Mesenchymal stem cell (in vitro differentiated cells and primary cell): ENCODE results near the gene HES7.

ENCODE experiments used
- DNase-seq: peaks from one replicate; pipeline ENCODE4 v3.0.0-alpha.2; 2013
- H2AFZ ChIP-seq: one replicate; pipeline ENCODE4 v1.6.1; 2013; ENCODE audit warnings: low read depth, mild to moderate bottlenecking, control low read depth, inconsistent platforms, low read length, moderate library complexity
- H2AK5ac ChIP-seq: 2 replicates; pipeline ENCODE4 v1.6.1; 2013; ENCODE audit warnings: low read length, moderate library complexity, mild to moderate bottlenecking, inconsistent platforms; ENCODE audit not compliant: severe bottlenecking
- H2BK120ac ChIP-seq: one replicate; pipeline ENCODE4 v1.6.1; 2013; ENCODE audit warnings: low read depth, mild to moderate bottlenecking, inconsistent platforms, low read length, moderate library complexity
- H2BK12ac ChIP-seq, 2 experiments: one replicate each; pipeline ENCODE4 v1.6.1; 2013; ENCODE audit warnings: inconsistent platforms in 2 of 2, low read length in 2 of 2, mild to moderate bottlenecking in 2 of 2, moderate library complexity in 2 of 2, control low read depth in 1 of 2
- H2BK15ac ChIP-seq: one replicate; pipeline ENCODE4 v1.6.1; 2013; ENCODE audit warnings: mild to moderate bottlenecking, low read depth, inconsistent platforms; ENCODE audit not compliant: poor library complexity, severe bottlenecking
- H2BK5ac ChIP-seq: 2 replicates; pipeline ENCODE4 v1.6.1; 2013; ENCODE audit warnings: low read depth, mild to moderate bottlenecking, low read length, control low read depth, inconsistent platforms; ENCODE audit not compliant: poor library complexity, severe bottlenecking
- H3K14ac ChIP-seq, 2 experiments: one replicate each; pipeline ENCODE4 v1.6.1; 2013; ENCODE audit warnings: inconsistent platforms in 2 of 2, low read length in 2 of 2, control low read depth in 1 of 2, mild to moderate bottlenecking in 1 of 2, moderate library complexity in 1 of 2
- H3K18ac ChIP-seq, 2 experiments: one replicate each; pipeline ENCODE4 v1.6.1; 2013; ENCODE audit warnings: inconsistent platforms in 2 of 2, low read length in 2 of 2, control low read depth in 1 of 2, low read depth in 1 of 2, mild to moderate bottlenecking in 1 of 2
- H3K23ac ChIP-seq, 2 experiments: one replicate each; pipeline ENCODE4 v1.6.1; 2013; ENCODE audit warnings: inconsistent platforms in 2 of 2, low read length in 2 of 2, mild to moderate bottlenecking in 2 of 2, moderate library complexity in 2 of 2, control low read depth in 1 of 2
- H3K27ac ChIP-seq: 2 replicates; pipeline ENCODE4 v1.5.1; 2013; ENCODE audit warnings: mild to moderate bottlenecking, moderate library complexity, low read length, control low read depth, inconsistent platforms; ENCODE audit not compliant: poor library complexity, severe bottlenecking
- H3K27me3 ChIP-seq, 2 experiments: 2 replicates each; pipeline versions ENCODE4 v1.6.1 to v1.7.0; 2013; ENCODE audit warnings: low read length in 2 of 2, mild to moderate bottlenecking in 2 of 2, moderate library complexity in 2 of 2, control low read depth in 1 of 2, inconsistent platforms in 1 of 2; ENCODE audit not compliant: control insufficient read depth in 1 of 2, insufficient read depth in 1 of 2
- H3K36me3 ChIP-seq, 2 experiments: 2 replicates each; pipeline versions ENCODE4 v1.6.1 to v1.7.0; 2013; ENCODE audit warnings: low read length in 2 of 2, control low read depth in 1 of 2, inconsistent platforms in 1 of 2, low read depth in 1 of 2, mild to moderate bottlenecking in 1 of 2; ENCODE audit not compliant: insufficient read depth in 2 of 2, control insufficient read depth in 1 of 2
- H3K4ac ChIP-seq, 2 experiments: one replicate each; pipeline ENCODE4 v1.6.1; 2013; ENCODE audit warnings: inconsistent platforms in 2 of 2, low read length in 2 of 2, mild to moderate bottlenecking in 2 of 2, moderate library complexity in 2 of 2, control low read depth in 1 of 2, low read depth in 1 of 2
- H3K4me1 ChIP-seq: 2 replicates; pipeline ENCODE4 v1.6.1; 2013; ENCODE audit warnings: low read depth, low read length, control low read depth; ENCODE audit not compliant: control insufficient read depth, insufficient read depth
- H3K4me2 ChIP-seq: 2 replicates; pipeline ENCODE4 v1.6.1; 2013; ENCODE audit warnings: low read length, mild to moderate bottlenecking, inconsistent platforms; ENCODE audit not compliant: poor library complexity, severe bottlenecking
- H3K4me3 ChIP-seq, 2 experiments: 2 replicates each; pipeline versions ENCODE4 v1.5.1 to v1.7.0; 2013; ENCODE audit warnings: low read length in 2 of 2, mild to moderate bottlenecking in 2 of 2, control low read depth in 1 of 2, low read depth in 1 of 2; ENCODE audit not compliant: insufficient read depth in 1 of 2
- H3K79me1 ChIP-seq: replicated peaks from 2 replicates; pipeline ENCODE4 v1.6.1; 2013; ENCODE audit warnings: mild to moderate bottlenecking, control low read depth, low read length, inconsistent platforms; ENCODE audit not compliant: poor library complexity, severe bottlenecking
- H3K9ac ChIP-seq: 2 replicates; pipeline ENCODE4 v1.7.0; 2013; ENCODE audit warnings: mild to moderate bottlenecking, low read length, moderate library complexity
- H3K9me3 ChIP-seq: 2 replicates; pipeline ENCODE4 v1.7.0; 2013; ENCODE audit warnings: mild to moderate bottlenecking, low read length; ENCODE audit not compliant: control insufficient read depth
- H4K8ac ChIP-seq: one replicate; pipeline ENCODE4 v1.6.1; 2013; ENCODE audit warnings: inconsistent platforms, mild to moderate bottlenecking, low read length, moderate library complexity
- H4K91ac ChIP-seq: one replicate; pipeline ENCODE4 v1.6.1; 2013; ENCODE audit warnings: mild to moderate bottlenecking, low read length, inconsistent platforms
- WGBS: methylation state at CpG from one replicate; pipeline ENCODE4 v1.1.7; 2013; ENCODE audit warnings: mixed read lengths; 5-methylcytosine and 5-hydroxymethylcytosine counted together

The HES7 gene

GRCh38 chr17:8084250-8084649 is 39.7 kb downstream of the HES7 start:
- H2AK5ac ChIP-seq = no peak overlapping the region
- H3K4me1 ChIP-seq = peaks cover 13% of the 10 kb centered on the region
- H3K27me3 ChIP-seq = peaks cover 84 to 86% of the 10 kb centered on the region in 2 experiments
- H3K4ac ChIP-seq = no peak overlapping the region
- H2BK12ac ChIP-seq = no peak overlapping the region
- no peaks in the 10 kb centered on the region for H3K36me3 ChIP-seq
- no peak overlapping the region for H4K8ac ChIP-seq
- H3K4me2 ChIP-seq = no peak overlapping the region
- H2BK15ac ChIP-seq = no peak overlapping the region
- H3K23ac ChIP-seq = no peak overlapping the region
- H3K27ac ChIP-seq = no peak overlapping the region
- H2BK5ac ChIP-seq = no peak overlapping the region
- H2AFZ ChIP-seq = no peak overlapping the region
- no peaks in the 10 kb centered on the region for H3K9me3 ChIP-seq
- H3K9ac ChIP-seq = no peak overlapping the region
- no peaks in the 10 kb centered on the region for H3K79me1 ChIP-seq
- H3K4me3 ChIP-seq = no peak overlapping the region
- no peak overlapping the region for H4K91ac ChIP-seq
- no peak overlapping the region for H3K18ac ChIP-seq
- no peak overlapping the region for H2BK120ac ChIP-seq
- 91% methylated on average over 5 of the region's 6 CpGs for WGBS
- H3K14ac ChIP-seq = no peak overlapping the region
- no peak for DNase-seq

- H3K4me2 ChIP-seq = no peak overlapping the region
- H3K4me1 ChIP-seq = peaks cover 12% of the 10 kb centered on the region
- H3K27ac ChIP-seq = no peak overlapping the region
- no peaks in the 10 kb centered on the region for H3K79me1 ChIP-seq
- H3K36me3 ChIP-seq = no peaks in the 10 kb centered on the region
- H3K23ac ChIP-seq = no peak overlapping the region
- H2AK5ac ChIP-seq = no peak overlapping the region
- H3K4me3 ChIP-seq = no peak overlapping the region
- H3K4ac ChIP-seq = no peak overlapping the region
- no peak overlapping the region for H3K18ac ChIP-seq
- no peak overlapping the region for H4K91ac ChIP-seq
- H3K14ac ChIP-seq = no peak overlapping the region
- peaks cover 84 to 90% of the 10 kb centered on the region in 2 experiments for H3K27me3 ChIP-seq
- no peak overlapping the region for H2BK5ac ChIP-seq
- no peak overlapping the region for H4K8ac ChIP-seq
- DNase-seq = no peak
- no peak overlapping the region for H2AFZ ChIP-seq
- no peaks in the 10 kb centered on the region for H3K9me3 ChIP-seq
- no peak overlapping the region for H2BK120ac ChIP-seq
- 98% methylated on average over 10 of the region's 10 CpGs for WGBS
- H2BK15ac ChIP-seq = no peak overlapping the region
- no peak overlapping the region for H2BK12ac ChIP-seq
- H3K9ac ChIP-seq = no peak overlapping the region
Observed at GRCh38 chr17:8082292-8082691, 41.6 kb downstream of the HES7 start.

- Histone ChIP-seq H3K23ac (no peak overlapping the region), H3K4me1 (peaks cover 12% of the 10 kb centered on the region), H3K4me2 (no peak overlapping the region), H2BK15ac (no peak overlapping the region), H3K9me3 (no peaks in the 10 kb centered on the region), H3K18ac (no peak overlapping the region), H2BK5ac (no peak overlapping the region), H4K91ac (no peak overlapping the region), H3K27ac (no peak overlapping the region), H3K9ac (no peak overlapping the region), H2BK12ac (no peak overlapping the region), H3K79me1 (no peaks in the 10 kb centered on the region), H3K4me3 (no peak overlapping the region), H2AFZ (no peak overlapping the region), H3K27me3 (peaks cover 84 to 90% of the 10 kb centered on the region in 2 experiments), H3K14ac (no peak overlapping the region), H3K4ac (no peak overlapping the region), H2AK5ac (no peak overlapping the region), H2BK120ac (no peak overlapping the region), H3K36me3 (no peaks in the 10 kb centered on the region), H4K8ac (no peak overlapping the region)
- WGBS = 89% methylated on average over 1 of the region's 3 CpGs
- no peak for DNase-seq
Observed at GRCh38 chr17:8081876-8082275, 42.0 kb downstream of the HES7 start.

GRCh38 chr17:8080799-8081219 is 43.1 kb downstream of the HES7 start:
- Histone ChIP-seq H3K27ac (no peak overlapping the region), H3K9me3 (no peaks in the 10 kb centered on the region), H3K36me3 (no peaks in the 10 kb centered on the region), H2BK15ac (no peak overlapping the region), H3K4me2 (no peak overlapping the region), H3K4me1 (peaks cover 12% of the 10 kb centered on the region), H2BK120ac (no peak overlapping the region), H3K4me3 (no peak overlapping the region), H4K8ac (no peak overlapping the region), H3K18ac (no peak overlapping the region), H3K23ac (no peak overlapping the region), H4K91ac (no peak overlapping the region), H2AK5ac (no peak overlapping the region), H3K14ac (no peak overlapping the region), H3K27me3 (peaks cover 84 to 90% of the 10 kb centered on the region in 2 experiments), H3K4ac (no peak overlapping the region), H2AFZ (no peak overlapping the region), H2BK5ac (no peak overlapping the region), H3K79me1 (no peaks in the 10 kb centered on the region), H2BK12ac (no peak overlapping the region), H3K9ac (no peak overlapping the region)
- WGBS = 27% methylated on average over 17 of the region's 17 CpGs
- no peak for DNase-seq
